Epithelial cell of umbilical artery (primary cell): ENCODE data around the gene NCL. TPM values are rescaled to one million over a fixed set of nuclear protein-coding genes. Genes with fewer than 3 reads are reported as not detected.

Experiments used
- total RNA-seq: library from RNA; depleted of rRNA; stranded (reverse); fragments of >200 nt; gene quantifications from 2 replicates; pipeline ENCODE4 v1.2.3, GENCODE V29; 2014

The NCL gene, protein sequence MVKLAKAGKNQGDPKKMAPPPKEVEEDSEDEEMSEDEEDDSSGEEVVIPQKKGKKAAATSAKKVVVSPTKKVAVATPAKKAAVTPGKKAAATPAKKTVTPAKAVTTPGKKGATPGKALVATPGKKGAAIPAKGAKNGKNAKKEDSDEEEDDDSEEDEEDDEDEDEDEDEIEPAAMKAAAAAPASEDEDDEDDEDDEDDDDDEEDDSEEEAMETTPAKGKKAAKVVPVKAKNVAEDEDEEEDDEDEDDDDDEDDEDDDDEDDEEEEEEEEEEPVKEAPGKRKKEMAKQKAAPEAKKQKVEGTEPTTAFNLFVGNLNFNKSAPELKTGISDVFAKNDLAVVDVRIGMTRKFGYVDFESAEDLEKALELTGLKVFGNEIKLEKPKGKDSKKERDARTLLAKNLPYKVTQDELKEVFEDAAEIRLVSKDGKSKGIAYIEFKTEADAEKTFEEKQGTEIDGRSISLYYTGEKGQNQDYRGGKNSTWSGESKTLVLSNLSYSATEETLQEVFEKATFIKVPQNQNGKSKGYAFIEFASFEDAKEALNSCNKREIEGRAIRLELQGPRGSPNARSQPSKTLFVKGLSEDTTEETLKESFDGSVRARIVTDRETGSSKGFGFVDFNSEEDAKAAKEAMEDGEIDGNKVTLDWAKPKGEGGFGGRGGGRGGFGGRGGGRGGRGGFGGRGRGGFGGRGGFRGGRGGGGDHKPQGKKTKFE
- total RNA-seq, result 179 and 230 TPM in 2 replicates

DNA sequence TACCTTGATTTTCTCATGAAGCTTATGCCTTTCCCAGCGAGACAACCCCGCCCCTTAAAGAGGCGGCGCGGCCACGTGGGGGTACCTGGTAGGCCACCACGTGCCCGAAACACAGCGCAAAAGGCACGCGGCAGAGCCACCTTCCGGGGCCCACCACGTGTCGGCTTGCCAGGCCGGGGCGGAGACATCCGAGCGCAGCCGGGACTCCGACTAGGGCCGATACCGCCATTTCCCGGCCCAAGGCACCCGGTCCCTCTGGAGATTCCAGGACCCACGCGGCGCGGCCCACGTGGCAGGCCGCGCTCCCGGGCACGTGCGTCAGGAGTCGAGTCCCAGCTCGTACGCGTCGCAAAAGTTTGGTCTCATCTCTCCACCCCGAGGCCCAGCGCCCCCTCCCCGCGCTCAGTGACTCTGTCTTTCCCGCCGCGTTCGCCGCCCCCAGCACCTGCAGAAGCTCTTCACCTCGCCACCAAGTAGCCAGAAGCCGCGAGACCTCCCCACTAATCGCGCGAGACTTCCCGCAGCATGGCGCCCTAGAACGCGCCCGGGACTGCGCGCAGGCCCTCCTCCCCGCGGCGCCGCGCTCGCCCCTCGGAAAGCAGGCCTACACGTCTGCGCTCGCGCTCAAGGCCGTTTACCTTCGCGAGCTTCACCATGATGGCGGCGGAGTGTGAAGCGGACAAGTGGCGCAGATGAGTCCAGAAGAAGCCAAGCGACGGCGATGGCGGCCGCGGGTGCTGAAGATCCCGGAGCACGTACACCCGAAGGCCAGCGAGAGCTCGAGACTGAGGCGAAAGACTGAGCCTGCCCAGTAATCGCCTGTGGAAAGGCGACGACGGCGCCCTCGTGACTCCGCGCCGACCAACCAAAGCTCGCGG, at the start of gene NCL:
Gene NCL, minus strand, starts transcription at position 787 of the 878 bp plus-strand sequence. Its CDS starts 131 bp downstream, at position 656.

Other genes starting within 250 kb of the NCL start
- under 0.01 and 0.15 TPM in 2 replicates for gene B3GNT7, start 68.8 kb downstream of the NCL start, total RNA-seq
- gene NMUR1, start 66.0 kb upstream of the NCL start, total RNA-seq, result under 0.01 TPM in 1 of 2 replicates, not detected in the other
- not detected in 2 replicates for gene TEX44, start 128.4 kb upstream of the NCL start, total RNA-seq
- 1,125 and 1,429 TPM in 2 replicates for gene PTMA, start 244.0 kb upstream of the NCL start, total RNA-seq